K562 (cell line): ENCODE results near the gene TEDDM1. TPM values are rescaled to one million over a fixed set of nuclear protein-coding genes. Genes with fewer than 3 reads are reported as not detected.
"Not testable (repeated sequence)": the region's sequence is repeated elsewhere in the genome, so short reads cannot be mapped to it uniquely, and the experiment has no call there.

Source experiments
- ATAC-seq: fragments of 200-7000 bp; cut with Tn5 transposase; 3 replicates; pipeline ENCODE4 v1.9.1; 2020; ENCODE audit warnings: moderate library complexity
- BruUV-seq: library from RNA; stranded (reverse); fragments of 400-500 nt; replicated peaks from 2 replicates; lab custom pipeline; 2021; lab: Mats Ljungman, UMichigan
- CTCF ChIA-PET: fragments of 300-600 bp; formaldehyde crosslinking; extraction: SDS; loops from one replicate; lab custom pipeline; 2021; ENCODE audit warnings: low intra/inter-chr PET ratio; lab: Yijun Ruan, JAX
- POLR2A ChIA-PET: fragments of 300-600, 350-650 bp; sonication (Branson Sonifier 250); formaldehyde crosslinking; extraction: SDS; loops from one replicate; lab custom pipeline; 2021; ENCODE audit warnings: antibody characterized with exemption, inconsistent platforms; lab: Yijun Ruan, JAX
- DNase-seq, 4 experiments: peaks; one replicate each; pipeline versions ENCODE4 v3.0.0 to v3.0.0-alpha.2; 2011 to 2018; ENCODE audit warnings: low spot score in 3 of 4, mixed read lengths in 3 of 4; ENCODE audit errors: extremely low read depth in 1 of 4
- FAIRE-seq: peaks from 2 replicates; lab custom pipeline; 2011; peaks lifted over from hg19 to GRCh38; lab: Jason Lieb, UNC
- H2AFZ ChIP-seq: 2 replicates; pipeline ENCODE4 v1.6.0; 2011; ENCODE audit warnings: low read depth, low read length, control low read depth, inconsistent platforms
- H3K27ac ChIP-seq: fragments of 200-600 bp; 3 replicates; pipeline ENCODE4 v1.8.0; 2011; ENCODE audit warnings: low read depth, mild to moderate bottlenecking, control low read depth, inconsistent platforms, low read length, moderate library complexity, mixed read lengths; ENCODE audit errors: extremely low read depth
- H3K27me3 ChIP-seq, 2 experiments: fragments of 300-600 bp in 1 of 2; 2 replicates in 1 of 2; 3 replicates in 1 of 2; pipeline versions ENCODE4 v1.6.0 to v1.8.0; 2011; ENCODE audit warnings: inconsistent platforms in 2 of 2, low read length in 2 of 2, mild to moderate bottlenecking in 1 of 2, mixed read lengths in 1 of 2, moderate library complexity in 1 of 2; ENCODE audit not compliant: control insufficient read depth in 2 of 2, insufficient read depth in 2 of 2
- H3K36me3 ChIP-seq: fragments of 300-600 bp; 3 replicates; pipeline ENCODE4 v1.8.0; 2011; ENCODE audit warnings: mild to moderate bottlenecking, low read length, inconsistent platforms; ENCODE audit not compliant: control insufficient read depth, insufficient read depth
- H3K4me1 ChIP-seq, 2 experiments: fragments of 200-600 bp in 1 of 2; replicated peaks in 1 of 2; 2 replicates in 1 of 2; 3 replicates in 1 of 2; pipeline versions ENCODE4 v1.5.1 to v1.8.0; 2011; ENCODE audit warnings: inconsistent platforms in 2 of 2, low read length in 2 of 2, mild to moderate bottlenecking in 1 of 2, mixed read lengths in 1 of 2, moderate library complexity in 1 of 2; ENCODE audit not compliant: control insufficient read depth in 2 of 2, insufficient read depth in 2 of 2
- H3K4me2 ChIP-seq: 2 replicates; pipeline ENCODE4 v1.6.1; 2011; ENCODE audit warnings: low read length, control low read depth, inconsistent platforms, mixed read lengths; ENCODE audit not compliant: insufficient read depth
- H3K4me3 ChIP-seq: fragments of 200-600 bp; sonication (generic), shearing (Covaris generic); 2 replicates; pipeline ENCODE4 v1.5.1; 2016; ENCODE audit warnings: control low read depth, inconsistent platforms
- H3K79me2 ChIP-seq: fragments of 200-600 bp; 3 replicates; pipeline ENCODE4 v1.8.0; 2011; ENCODE audit warnings: low read length, inconsistent platforms; ENCODE audit not compliant: control insufficient read depth, insufficient read depth
- H3K9ac ChIP-seq, 2 experiments: 2 replicates each; pipeline versions ENCODE4 v1.6.0 to v1.6.1; 2011; ENCODE audit warnings: low read depth in 2 of 2, low read length in 2 of 2, control low read depth in 1 of 2, inconsistent platforms in 1 of 2, mild to moderate bottlenecking in 1 of 2, mixed read lengths in 1 of 2; ENCODE audit not compliant: insufficient read depth in 1 of 2
- H3K9me1 ChIP-seq: one replicate; pipeline ENCODE4 v1.6.0; 2011; ENCODE audit warnings: inconsistent platforms, mild to moderate bottlenecking, low read length, moderate library complexity; ENCODE audit not compliant: control insufficient read depth, insufficient read depth
- H3K9me3 ChIP-seq: replicated peaks from 2 replicates; pipeline ENCODE4 v1.5.1; 2011; ENCODE audit warnings: low read depth, low read length, inconsistent platforms; ENCODE audit not compliant: control insufficient read depth, insufficient read depth
- H4K20me1 ChIP-seq: replicated peaks from 2 replicates; pipeline ENCODE4 v1.6.1; 2011; ENCODE audit warnings: low read length, inconsistent platforms, mixed read lengths; ENCODE audit not compliant: control insufficient read depth, insufficient read depth
- ARNT ChIP-seq, 2 experiments: fragments of 450-650 bp; IDR thresholded peaks; 2 replicates each; pipeline ENCODE4 v1.6.1; 2016; ENCODE audit warnings: mild to moderate bottlenecking in 1 of 2
- POLR2B ChIP-seq: fragments of 450-650 bp; IDR thresholded peaks from 2 replicates; pipeline ENCODE4 v1.6.1; 2018; ENCODE audit warnings: low read depth; ENCODE audit not compliant: partially characterized antibody
- ZNF274 ChIP-seq: IDR thresholded peaks from 2 replicates; pipeline ENCODE4 v1.6.1; 2011; ENCODE audit warnings: low read depth, mild to moderate bottlenecking, low read length, moderate library complexity, borderline replicate concordance
- WGBS: fragments of 100-300 bp; shearing (Covaris generic); methylation state at CpG from one replicate; pipeline ENCODE4 v1.1.6; 2016; ENCODE audit warnings: low coverage, mixed read lengths; ENCODE audit not compliant: insufficient coverage; ENCODE audit errors: missing lambda C conversion rate; 5-methylcytosine and 5-hydroxymethylcytosine counted together
- in situ Hi-C: fragments of 300-500 bp; cut with MboI; formaldehyde crosslinking; loops from 4 replicates; pipeline ENCODE4 v1.15.0; 2018; ENCODE audit warnings: inconsistent platforms, mixed read lengths
- intact Hi-C: fragments of 100-400 bp; cut with micrococcal nuclease; formaldehyde crosslinking; loops from 2 replicates; pipeline ENCODE4 v1.14.2; 2022
- polyA plus RNA-seq, 8 experiments: library from polyadenylated mRNA; depleted of rRNA in 4 of 8; stranded (reverse) in 5 of 8; unstranded in 3 of 8; fragments of >200 nt; fragmentation: Nextera tagmentation in 2 of 8; fragmentation: Illumina TruSeq in 1 of 8; extraction: Ambion mirVana in 2 of 8; extraction: Trizol in 1 of 8; gene quantifications; 2 replicates each; pipeline versions ENCODE4 v1.2.1 to v1.2.3, GENCODE V29; 2011 to 2014; ENCODE audit warnings: inconsistent platforms in 1 of 8, missing spikeins in 1 of 8
- total RNA-seq, 7 experiments: library from RNA; depleted of rRNA in 6 of 7; stranded (reverse); fragments of >200 nt in 6 of 7; fragmentation: Illumina TruSeq in 2 of 7; extraction: Trizol in 2 of 7; gene quantifications; 2 replicates each; pipeline versions ENCODE4 v1.2.1 to v1.2.3, GENCODE V29; 2011 to 2021; ENCODE audit warnings: low replicate concordance in 1 of 7
- TF ChIP-seq, protein P1 (sequence below): fragments of 200-800 bp; sonication (Bioruptor generic); IDR thresholded peaks from 2 replicates; pipeline ENCODE4 v1.6.1; 2016; ENCODE audit warnings: missing genetic modification characterization, missing compliant biosample characterization

Gene TEDDM1
- total and polyA plus RNA-seq, 9 of the 15 experiments (the other 6 are each of a cell fraction or from before 2014, with no cell fraction given) = not detected

- TF ChIP-seq, protein P1, sequence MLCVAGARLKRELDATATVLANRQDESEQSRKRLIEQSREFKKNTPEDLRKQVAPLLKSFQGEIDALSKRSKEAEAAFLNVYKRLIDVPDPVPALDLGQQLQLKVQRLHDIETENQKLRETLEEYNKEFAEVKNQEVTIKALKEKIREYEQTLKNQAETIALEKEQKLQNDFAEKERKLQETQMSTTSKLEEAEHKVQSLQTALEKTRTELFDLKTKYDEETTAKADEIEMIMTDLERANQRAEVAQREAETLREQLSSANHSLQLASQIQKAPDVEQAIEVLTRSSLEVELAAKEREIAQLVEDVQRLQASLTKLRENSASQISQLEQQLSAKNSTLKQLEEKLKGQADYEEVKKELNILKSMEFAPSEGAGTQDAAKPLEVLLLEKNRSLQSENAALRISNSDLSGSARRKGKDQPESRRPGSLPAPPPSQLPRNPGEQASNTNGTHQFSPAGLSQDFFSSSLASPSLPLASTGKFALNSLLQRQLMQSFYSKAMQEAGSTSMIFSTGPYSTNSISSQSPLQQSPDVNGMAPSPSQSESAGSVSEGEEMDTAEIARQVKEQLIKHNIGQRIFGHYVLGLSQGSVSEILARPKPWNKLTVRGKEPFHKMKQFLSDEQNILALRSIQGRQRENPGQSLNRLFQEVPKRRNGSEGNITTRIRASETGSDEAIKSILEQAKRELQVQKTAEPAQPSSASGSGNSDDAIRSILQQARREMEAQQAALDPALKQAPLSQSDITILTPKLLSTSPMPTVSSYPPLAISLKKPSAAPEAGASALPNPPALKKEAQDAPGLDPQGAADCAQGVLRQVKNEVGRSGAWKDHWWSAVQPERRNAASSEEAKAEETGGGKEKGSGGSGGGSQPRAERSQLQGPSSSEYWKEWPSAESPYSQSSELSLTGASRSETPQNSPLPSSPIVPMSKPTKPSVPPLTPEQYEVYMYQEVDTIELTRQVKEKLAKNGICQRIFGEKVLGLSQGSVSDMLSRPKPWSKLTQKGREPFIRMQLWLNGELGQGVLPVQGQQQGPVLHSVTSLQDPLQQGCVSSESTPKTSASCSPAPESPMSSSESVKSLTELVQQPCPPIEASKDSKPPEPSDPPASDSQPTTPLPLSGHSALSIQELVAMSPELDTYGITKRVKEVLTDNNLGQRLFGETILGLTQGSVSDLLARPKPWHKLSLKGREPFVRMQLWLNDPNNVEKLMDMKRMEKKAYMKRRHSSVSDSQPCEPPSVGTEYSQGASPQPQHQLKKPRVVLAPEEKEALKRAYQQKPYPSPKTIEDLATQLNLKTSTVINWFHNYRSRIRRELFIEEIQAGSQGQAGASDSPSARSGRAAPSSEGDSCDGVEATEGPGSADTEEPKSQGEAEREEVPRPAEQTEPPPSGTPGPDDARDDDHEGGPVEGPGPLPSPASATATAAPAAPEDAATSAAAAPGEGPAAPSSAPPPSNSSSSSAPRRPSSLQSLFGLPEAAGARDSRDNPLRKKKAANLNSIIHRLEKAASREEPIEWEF (CRISPR knock-in tag) = no peak
- TF ChIP-seq ARNT (IDR thresholded peaks at IDR 0.05) (no peak), POLR2B (no peak)
These were observed 47.2 kb upstream of the TEDDM1 start (continued) for GRCh38 chr1:182447660-182448059.

- BruUV-seq, ATAC-seq, H3K27ac ChIP-seq, FAIRE-seq, H3K4me2 ChIP-seq, H3K27me3 ChIP-seq, H3K9ac ChIP-seq, H3K79me2 ChIP-seq, H3K36me3 ChIP-seq, H3K9me3 ChIP-seq, H4K20me1 ChIP-seq, H3K9me1 ChIP-seq, H3K4me3 ChIP-seq, H2AFZ ChIP-seq, DNase-seq, POLR2A ChIA-PET, H3K4me1 ChIP-seq: not testable (repeated sequence)
- CTCF ChIA-PET = interaction anchor here (1.3 to 1.9 kb wide), 2 partner anchors 50 to 337 kb away, joined by 3 to 14 read pairs; no protein-coding TSS in a partner anchor
- in situ Hi-C loops (loop anchor here (5.0 kb wide), 1 partner anchor 340 kb away; the partner anchor contains the start of gene NPL), intact Hi-C loops (loop anchor here (2.0 kb wide), 1 partner anchor 148 kb away; no protein-coding TSS in a partner anchor)
- TF ChIP-seq ZNF274 = 0 out of 2 replicates have a peak, but pooled peaks have one; percentile 46
- WGBS = 7% methylated on average over 2 of the region's 2 CpGs
These were observed 46.7 kb upstream of the TEDDM1 start for GRCh38 chr1:182447124-182447523.
